K562 (cell line): ENCODE measurements around the gene SLC25A1. TPM values are rescaled to one million over a fixed set of nuclear protein-coding genes. Genes with fewer than 3 reads are reported as not detected.

Experiments
- ARID2 ChIP-seq: fragments of 450-650 bp; IDR thresholded peaks from 2 replicates; pipeline ENCODE4 v1.6.1; 2017; ENCODE audit warnings: antibody characterized with exemption, mild to moderate bottlenecking
- CTBP1 ChIP-seq: fragments of 450-650 bp; IDR thresholded peaks from 2 replicates; pipeline ENCODE4 v1.6.1; 2016; ENCODE audit warnings: borderline replicate concordance
- CUX1 ChIP-seq: fragments of 200-800 bp; sonication (Bioruptor generic); IDR thresholded peaks from 2 replicates; pipeline ENCODE4 v1.6.1; 2016; ENCODE audit warnings: missing genetic modification characterization, missing compliant biosample characterization
- FOXJ3 ChIP-seq: sonication (generic); formaldehyde crosslinking; IDR thresholded peaks from 2 replicates; pipeline ENCODE4 v1.4.0; 2020; ENCODE audit warnings: mild to moderate bottlenecking, missing genetic modification reagents
- IRF2 ChIP-seq: sonication (generic); formaldehyde crosslinking; IDR thresholded peaks from 2 replicates; pipeline ENCODE4 v1.8.1; 2022; ENCODE audit warnings: mild to moderate bottlenecking, missing genetic modification reagents
- polyA plus RNA-seq, 8 experiments: library from polyadenylated mRNA; depleted of rRNA in 4 of 8; stranded (reverse) in 5 of 8; unstranded in 3 of 8; fragments of >200 nt; fragmentation: Nextera tagmentation in 2 of 8; fragmentation: Illumina TruSeq in 1 of 8; extraction: Ambion mirVana in 2 of 8; extraction: Trizol in 1 of 8; gene quantifications; 2 replicates each; pipeline versions ENCODE4 v1.2.1 to v1.2.3, GENCODE V29; 2011 to 2014; ENCODE audit warnings: inconsistent platforms in 1 of 8, missing spikeins in 1 of 8
- total RNA-seq, 7 experiments: library from RNA; depleted of rRNA in 6 of 7; stranded (reverse); fragments of >200 nt in 6 of 7; fragmentation: Illumina TruSeq in 2 of 7; extraction: Trizol in 2 of 7; gene quantifications; 2 replicates each; pipeline versions ENCODE4 v1.2.1 to v1.2.3, GENCODE V29; 2011 to 2021; ENCODE audit warnings: low replicate concordance in 1 of 7
- TF ChIP-seq, protein P1 (sequence below), 2 experiments: fragments of 450-650 bp in 1 of 2; sonication (generic) in 1 of 2; formaldehyde crosslinking in 1 of 2; IDR thresholded peaks; 2 replicates each; pipeline versions ENCODE4 v1.7.1 to v1.9.0; 2016 to 2022; ENCODE audit warnings: inconsistent platforms in 1 of 2, mild to moderate bottlenecking in 1 of 2, missing genetic modification reagents in 1 of 2

The SLC25A1 gene
- total and polyA plus RNA-seq, 9 of the 15 experiments (the other 6 are each of a cell fraction or from before 2014, with no cell fraction given), result 11.0 to 408 (median 110) TPM

GRCh38 chr22:19151329-19152191, 27.0 kb downstream of the SLC25A1 start (continued):
- TF ChIP-seq, protein P1, sequence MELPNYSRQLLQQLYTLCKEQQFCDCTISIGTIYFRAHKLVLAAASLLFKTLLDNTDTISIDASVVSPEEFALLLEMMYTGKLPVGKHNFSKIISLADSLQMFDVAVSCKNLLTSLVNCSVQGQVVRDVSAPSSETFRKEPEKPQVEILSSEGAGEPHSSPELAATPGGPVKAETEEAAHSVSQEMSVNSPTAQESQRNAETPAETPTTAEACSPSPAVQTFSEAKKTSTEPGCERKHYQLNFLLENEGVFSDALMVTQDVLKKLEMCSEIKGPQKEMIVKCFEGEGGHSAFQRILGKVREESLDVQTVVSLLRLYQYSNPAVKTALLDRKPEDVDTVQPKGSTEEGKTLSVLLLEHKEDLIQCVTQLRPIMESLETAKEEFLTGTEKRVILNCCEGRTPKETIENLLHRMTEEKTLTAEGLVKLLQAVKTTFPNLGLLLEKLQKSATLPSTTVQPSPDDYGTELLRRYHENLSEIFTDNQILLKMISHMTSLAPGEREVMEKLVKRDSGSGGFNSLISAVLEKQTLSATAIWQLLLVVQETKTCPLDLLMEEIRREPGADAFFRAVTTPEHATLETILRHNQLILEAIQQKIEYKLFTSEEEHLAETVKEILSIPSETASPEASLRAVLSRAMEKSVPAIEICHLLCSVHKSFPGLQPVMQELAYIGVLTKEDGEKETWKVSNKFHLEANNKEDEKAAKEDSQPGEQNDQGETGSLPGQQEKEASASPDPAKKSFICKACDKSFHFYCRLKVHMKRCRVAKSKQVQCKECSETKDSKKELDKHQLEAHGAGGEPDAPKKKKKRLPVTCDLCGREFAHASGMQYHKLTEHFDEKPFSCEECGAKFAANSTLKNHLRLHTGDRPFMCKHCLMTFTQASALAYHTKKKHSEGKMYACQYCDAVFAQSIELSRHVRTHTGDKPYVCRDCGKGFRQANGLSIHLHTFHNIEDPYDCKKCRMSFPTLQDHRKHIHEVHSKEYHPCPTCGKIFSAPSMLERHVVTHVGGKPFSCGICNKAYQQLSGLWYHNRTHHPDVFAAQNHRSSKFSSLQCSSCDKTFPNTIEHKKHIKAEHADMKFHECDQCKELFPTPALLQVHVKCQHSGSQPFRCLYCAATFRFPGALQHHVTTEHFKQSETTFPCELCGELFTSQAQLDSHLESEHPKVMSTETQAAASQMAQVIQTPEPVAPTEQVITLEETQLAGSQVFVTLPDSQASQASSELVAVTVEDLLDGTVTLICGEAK (IDR thresholded peaks at IDR 0.05), result 0 out of 2 replicates have a peak, but pooled peaks have one; percentile 28
- TF ChIP-seq, protein P1 (CRISPR knock-in tag; IDR thresholded peaks at IDR 0.05), result no peak
- TF ChIP-seq CTBP1, result 0 out of 2 replicates have a peak, but pooled peaks have one; percentile 36
- no peak for TF ChIP-seq ARID2
- no peak for TF ChIP-seq IRF2 (CRISPR knock-in tag)
- TF ChIP-seq CUX1 (CRISPR knock-in tag), result no peak
- TF ChIP-seq FOXJ3 (CRISPR knock-in tag), result no peak
